ENCODE measurements around the gene TCOF1. TPM values are rescaled to one million over a fixed set of nuclear protein-coding genes. Genes with fewer than 3 reads are reported as not detected.

Gene TCOF1
- total RNA-seq, 1 experiment from 2014 or later, result 109 TPM

DNA sequence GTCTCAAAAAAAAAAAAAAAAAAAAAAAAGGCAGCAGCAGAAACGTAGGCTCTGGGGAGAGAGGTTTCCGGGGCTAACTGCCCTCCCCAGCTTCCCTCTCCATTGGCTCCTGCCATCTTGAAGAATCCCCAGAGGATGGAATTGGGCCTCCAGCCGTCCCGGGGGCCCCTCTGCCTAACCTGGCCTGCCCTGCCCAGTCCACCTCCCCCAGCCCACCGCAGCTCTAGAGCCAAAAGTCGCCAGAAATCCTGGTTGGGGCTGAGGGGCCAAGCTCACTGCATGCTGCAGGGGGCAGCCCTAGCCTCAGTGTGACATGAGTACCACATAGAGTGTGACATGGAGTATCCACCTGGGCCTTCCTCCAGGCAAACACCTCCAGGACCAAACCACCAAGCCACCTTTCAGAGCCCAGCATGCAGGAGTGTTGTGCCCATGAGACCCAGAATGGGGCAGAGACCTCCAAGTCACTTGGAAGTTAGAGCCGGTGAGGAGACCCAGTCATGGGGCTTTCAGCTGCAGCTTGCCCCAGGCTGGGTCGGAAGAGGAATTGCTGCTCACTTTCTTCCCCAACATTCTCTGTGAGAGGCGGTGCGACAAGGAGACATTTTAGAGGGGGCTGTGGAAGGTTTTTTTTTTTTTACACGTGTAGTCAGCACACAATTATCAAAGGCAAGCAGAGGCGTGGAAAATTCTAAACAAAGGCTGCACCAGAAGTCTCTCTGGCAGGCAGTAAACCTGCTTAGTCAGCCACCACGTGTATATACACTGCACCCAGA is 37.6 kb downstream of the TCOF1 start:
- intact Hi-C loops (cut with micrococcal nuclease; ENCODE audit: unreplicated experiment), result no loop called here
- H3K36me3 ChIP-seq (ENCODE audit: insufficient read depth, low read length, poor library complexity, severe bottlenecking), result peaks cover 77% of the 10 kb centered on the region
- no TSS peak for BruUV-seq (replicated peaks)

DNA sequence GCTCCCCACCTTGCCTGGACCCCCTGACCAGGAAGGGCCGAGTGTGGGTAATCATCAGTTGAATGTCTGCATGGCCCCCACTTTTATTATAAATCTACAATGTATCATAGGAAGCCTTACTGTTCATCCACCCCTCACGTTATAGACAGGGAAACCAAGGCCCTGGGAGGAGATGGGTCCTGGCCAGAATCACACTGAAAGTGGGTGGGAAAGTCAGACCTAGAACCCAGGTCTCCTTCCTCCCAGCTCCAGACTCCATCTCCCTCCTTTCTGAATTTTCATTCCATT is 38.1 kb downstream of the TCOF1 start:
- intact Hi-C loops (cut with micrococcal nuclease; ENCODE audit: unreplicated experiment), result no loop called here
- H3K27ac ChIP-seq (ENCODE audit: low read depth, low read length, poor library complexity, severe bottlenecking), result no peak overlapping the region
- no peaks in the 10 kb centered on the region for H3K9me3 ChIP-seq (ENCODE audit: low read depth, low read length, poor library complexity, severe bottlenecking)
- BruUV-seq (replicated peaks), result no TSS peak
- POLR2A ChIA-PET (ENCODE audit: low non-redundant PET), result no interaction called here
- H3K27me3 ChIP-seq (replicated peaks; ENCODE audit: insufficient read depth, low read depth, low read length, poor library complexity), result no peaks in the 10 kb centered on the region
- DNase-seq (ENCODE audit: low spot score), result no peak
- CTCF ChIA-PET, result no interaction called here
- no peaks in the 10 kb centered on the region for H3K4me1 ChIP-seq (ENCODE audit: insufficient read depth, low read length, poor library complexity, severe bottlenecking)
- TF ChIP-seq, protein P1, sequence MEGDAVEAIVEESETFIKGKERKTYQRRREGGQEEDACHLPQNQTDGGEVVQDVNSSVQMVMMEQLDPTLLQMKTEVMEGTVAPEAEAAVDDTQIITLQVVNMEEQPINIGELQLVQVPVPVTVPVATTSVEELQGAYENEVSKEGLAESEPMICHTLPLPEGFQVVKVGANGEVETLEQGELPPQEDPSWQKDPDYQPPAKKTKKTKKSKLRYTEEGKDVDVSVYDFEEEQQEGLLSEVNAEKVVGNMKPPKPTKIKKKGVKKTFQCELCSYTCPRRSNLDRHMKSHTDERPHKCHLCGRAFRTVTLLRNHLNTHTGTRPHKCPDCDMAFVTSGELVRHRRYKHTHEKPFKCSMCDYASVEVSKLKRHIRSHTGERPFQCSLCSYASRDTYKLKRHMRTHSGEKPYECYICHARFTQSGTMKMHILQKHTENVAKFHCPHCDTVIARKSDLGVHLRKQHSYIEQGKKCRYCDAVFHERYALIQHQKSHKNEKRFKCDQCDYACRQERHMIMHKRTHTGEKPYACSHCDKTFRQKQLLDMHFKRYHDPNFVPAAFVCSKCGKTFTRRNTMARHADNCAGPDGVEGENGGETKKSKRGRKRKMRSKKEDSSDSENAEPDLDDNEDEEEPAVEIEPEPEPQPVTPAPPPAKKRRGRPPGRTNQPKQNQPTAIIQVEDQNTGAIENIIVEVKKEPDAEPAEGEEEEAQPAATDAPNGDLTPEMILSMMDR (conservative IDR thresholded peaks at IDR 0.05; ENCODE audit: low read depth, low read length), result no peak
- peaks cover 77% of the 10 kb centered on the region for H3K36me3 ChIP-seq (ENCODE audit: insufficient read depth, low read length, poor library complexity, severe bottlenecking)
- no peak overlapping the region for H3K4me3 ChIP-seq (ENCODE audit: low read depth, low read length, poor library complexity, severe bottlenecking)

More for the DNA sequence above, 37.6 kb downstream of the TCOF1 start:
- CTCF ChIA-PET, result no interaction called here
- no peak overlapping the region for H3K27ac ChIP-seq (ENCODE audit: low read depth, low read length, poor library complexity, severe bottlenecking)
- no peaks in the 10 kb centered on the region for H3K4me1 ChIP-seq (ENCODE audit: insufficient read depth, low read length, poor library complexity, severe bottlenecking)
- POLR2A ChIA-PET (ENCODE audit: low non-redundant PET), result no interaction called here
- no peaks in the 10 kb centered on the region for H3K27me3 ChIP-seq (replicated peaks; ENCODE audit: insufficient read depth, low read depth, low read length, poor library complexity)
- H3K4me3 ChIP-seq (ENCODE audit: low read depth, low read length, poor library complexity, severe bottlenecking), result no peak overlapping the region
- TF ChIP-seq, protein P1 (conservative IDR thresholded peaks at IDR 0.05; ENCODE audit: low read depth, low read length), result no peak
- no peak for TF ChIP-seq EZH2 (IDR thresholded peaks at IDR 0.05; ENCODE audit: borderline replicate concordance, low read depth, low read length, poor library complexity, severe bottlenecking)
- DNase-seq (ENCODE audit: low spot score), result no peak
- H3K9me3 ChIP-seq (ENCODE audit: low read depth, low read length, poor library complexity, severe bottlenecking), result no peaks in the 10 kb centered on the region

DNA sequence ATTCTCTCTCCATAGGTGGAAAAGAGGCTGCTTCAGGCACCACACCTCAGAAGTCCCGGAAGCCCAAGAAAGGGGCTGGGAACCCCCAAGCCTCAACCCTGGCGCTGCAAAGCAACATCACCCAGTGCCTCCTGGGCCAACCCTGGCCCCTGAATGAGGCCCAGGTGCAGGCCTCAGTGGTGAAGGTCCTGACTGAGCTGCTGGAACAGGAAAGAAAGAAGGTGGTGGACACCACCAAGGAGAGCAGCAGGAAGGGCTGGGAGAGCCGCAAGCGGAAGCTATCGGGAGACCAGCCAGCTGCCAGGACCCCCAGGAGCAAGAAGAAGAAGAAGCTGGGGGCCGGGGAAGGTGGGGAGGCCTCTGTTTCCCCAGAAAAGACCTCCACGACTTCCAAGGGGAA is 38.8 kb downstream of the TCOF1 start:
- H3K27me3 ChIP-seq (replicated peaks; ENCODE audit: insufficient read depth, low read depth, low read length, poor library complexity), result no peaks in the 10 kb centered on the region
- peaks cover 75% of the 10 kb centered on the region for H3K36me3 ChIP-seq (ENCODE audit: insufficient read depth, low read length, poor library complexity, severe bottlenecking)
- intact Hi-C loops (cut with micrococcal nuclease; ENCODE audit: unreplicated experiment), result no loop called here
- POLR2A ChIA-PET (ENCODE audit: low non-redundant PET), result no interaction called here
- H3K9me3 ChIP-seq (ENCODE audit: low read depth, low read length, poor library complexity, severe bottlenecking), result no peaks in the 10 kb centered on the region
- no peak overlapping the region for H3K27ac ChIP-seq (ENCODE audit: low read depth, low read length, poor library complexity, severe bottlenecking)
- no peak overlapping the region for H3K4me3 ChIP-seq (ENCODE audit: low read depth, low read length, poor library complexity, severe bottlenecking)
- BruUV-seq (replicated peaks), result TSS peak; percentile 51
- CTCF ChIA-PET, result no interaction called here
- H3K4me1 ChIP-seq (ENCODE audit: insufficient read depth, low read length, poor library complexity, severe bottlenecking), result no peaks in the 10 kb centered on the region
- no peak for TF ChIP-seq EZH2 (IDR thresholded peaks at IDR 0.05; ENCODE audit: borderline replicate concordance, low read depth, low read length, poor library complexity, severe bottlenecking)
- TF ChIP-seq, protein P1 (conservative IDR thresholded peaks at IDR 0.05; ENCODE audit: low read depth, low read length), result no peak
- DNase-seq (ENCODE audit: low spot score), result no peak
